Activated CD4-positive, alpha-beta T cell treated with anti-CD3 and anti-CD28 coated beads, Interleukin-2, Interleukin-4, amounts not matched to agents 100 ng/mL and 50 ng/mL, durations not matched to agents 16 hours and 8 hours (primary cell): ENCODE measurements around the gene THAP2.
"Not testable (repeated sequence)": the region's sequence is repeated elsewhere in the genome, so short reads cannot be mapped to it uniquely, and the experiment has no call there.

ENCODE experiments used
- DNase-seq: peaks from one replicate; pipeline ENCODE4 v3.0.0-alpha.2; 2020; ENCODE audit warnings: low spot score

Gene THAP2

GRCh38 chr12:71662849-71663560 is 1.1 kb upstream of the THAP2 start:
- DNase-seq = peak; percentile 78

DNA sequence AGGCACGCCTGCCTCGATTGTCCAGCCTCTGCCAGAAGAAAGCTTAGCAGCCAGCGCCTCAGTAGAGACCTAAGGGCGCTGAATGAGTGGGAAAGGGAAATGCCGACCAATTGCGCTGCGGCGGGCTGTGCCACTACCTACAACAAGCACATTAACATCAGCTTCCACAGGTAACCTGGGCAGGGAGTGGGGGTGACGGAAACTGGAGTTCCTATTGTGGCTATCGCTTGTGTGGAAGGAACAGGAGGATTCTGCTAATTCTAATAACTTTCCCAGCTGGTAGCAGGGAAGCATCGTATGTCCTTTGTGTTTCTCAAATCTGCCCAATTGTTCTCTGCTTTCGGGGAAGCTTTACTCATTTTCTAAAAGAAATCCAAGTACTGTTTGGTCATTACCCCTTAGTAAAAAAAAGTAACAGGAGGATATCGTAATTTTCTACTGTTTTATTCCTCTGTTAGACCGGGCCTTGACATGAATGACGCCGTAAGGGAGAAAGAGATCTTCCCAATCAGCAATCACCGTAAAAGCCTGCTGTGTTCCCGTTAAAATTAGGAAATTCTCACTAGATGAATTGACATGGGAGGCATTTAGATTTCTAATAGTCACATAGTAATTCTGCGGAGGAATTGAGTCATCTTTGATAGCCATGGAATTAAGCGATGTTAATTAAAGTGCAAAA is 449 bp downstream of the THAP2 start:
- no peak for DNase-seq

DNA sequence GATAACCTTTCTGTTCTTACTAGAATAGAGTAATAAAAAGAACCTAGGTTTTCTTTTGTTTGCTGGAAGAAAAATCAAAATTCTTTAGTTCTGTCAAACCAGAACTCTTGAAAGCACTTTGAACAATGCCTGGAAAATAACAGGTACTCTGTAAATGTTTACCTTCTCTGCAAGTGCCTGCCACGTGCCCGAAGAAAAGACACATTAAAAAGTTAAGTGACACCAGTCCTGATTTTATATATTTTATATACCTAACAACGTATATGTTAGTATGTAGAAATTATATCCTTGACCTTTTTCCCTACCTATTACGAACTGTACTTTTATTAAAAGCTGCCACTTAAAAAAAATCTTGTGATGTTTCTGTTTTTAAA is 976 bp downstream of the THAP2 start:
- no peak for DNase-seq

- no peak for DNase-seq
Observed at GRCh38 chr12:71666259-71666658, 2.2 kb downstream of the THAP2 start.

DNA sequence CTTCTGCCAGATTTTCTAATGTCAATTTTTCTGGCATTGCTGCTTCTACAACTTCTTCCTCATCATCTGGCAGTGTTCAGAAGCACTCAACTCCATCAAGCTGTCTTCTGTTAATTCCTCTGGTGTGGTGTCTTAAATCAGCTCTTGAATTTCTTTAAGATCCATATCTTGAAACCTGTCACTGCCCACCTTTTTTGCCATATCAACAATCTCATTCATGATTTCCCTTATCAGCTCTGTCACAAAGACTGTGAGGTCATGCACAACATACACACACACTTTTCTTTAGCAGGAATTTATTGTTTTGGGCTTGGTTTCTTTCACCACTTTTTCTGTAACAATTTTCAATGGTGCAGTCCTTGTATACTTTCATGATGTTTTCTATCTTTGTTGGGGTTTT is 7.2 kb downstream of the THAP2 start:
- no peak for DNase-seq

- DNase-seq = no peak
Observed at GRCh38 chr12:71671816-71672215, 7.7 kb downstream of the THAP2 start.

DNA sequence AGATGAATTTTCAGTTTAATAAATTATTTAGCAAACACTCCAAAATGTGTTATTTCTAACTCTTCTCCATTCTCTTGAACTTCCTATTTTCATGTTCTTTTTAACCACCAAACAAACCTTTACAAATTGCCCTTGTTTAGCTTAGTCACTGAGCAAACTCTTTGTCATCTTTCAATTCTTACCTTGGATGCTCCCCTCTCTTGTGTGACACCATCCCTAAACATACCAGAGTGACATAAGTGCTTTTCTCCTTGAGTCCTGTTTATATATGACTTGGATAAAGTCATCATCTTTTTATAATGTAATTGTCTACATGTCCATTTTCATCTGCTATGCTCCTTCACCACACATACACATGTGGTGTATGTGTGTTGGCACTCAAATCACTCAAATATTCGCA is 18.4 kb downstream of the THAP2 start:
- DNase-seq = no peak

GRCh38 chr12:71683633-71684032 is 19.5 kb downstream of the THAP2 start:
- DNase-seq = no peak

DNA sequence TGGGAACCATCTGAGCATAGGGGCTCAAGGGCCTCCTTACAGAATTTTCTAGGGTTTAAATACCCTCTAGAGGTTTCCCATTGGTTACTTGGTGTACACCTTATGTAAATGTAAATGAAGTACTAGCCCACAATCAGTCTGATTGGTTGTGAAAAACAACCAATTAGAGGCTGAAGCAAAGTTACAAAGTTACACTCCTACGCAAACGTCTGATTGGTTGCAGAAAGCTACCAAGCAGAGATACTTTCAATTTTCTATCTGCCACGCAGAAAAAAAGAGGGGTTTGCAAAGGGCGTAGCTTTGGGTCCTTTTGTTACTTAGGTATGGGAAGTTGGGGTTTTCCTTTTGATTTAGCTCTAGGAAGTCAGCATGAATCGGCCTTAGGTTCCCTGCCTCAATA is 20.0 kb downstream of the THAP2 start:
- DNase-seq = peak; percentile 40

- no peak for DNase-seq
Observed at GRCh38 chr12:71685312-71685906, 21.3 kb downstream of the THAP2 start.

GRCh38 chr12:71685914-71686657 is 22.0 kb downstream of the THAP2 start, which contains the start of gene TMEM19:
TSS of gene TMEM19 (plus strand) at chr12:71686082. CDS start at chr12:71686681, 599 bp downstream.
- peak; percentile 87 for DNase-seq

DNA sequence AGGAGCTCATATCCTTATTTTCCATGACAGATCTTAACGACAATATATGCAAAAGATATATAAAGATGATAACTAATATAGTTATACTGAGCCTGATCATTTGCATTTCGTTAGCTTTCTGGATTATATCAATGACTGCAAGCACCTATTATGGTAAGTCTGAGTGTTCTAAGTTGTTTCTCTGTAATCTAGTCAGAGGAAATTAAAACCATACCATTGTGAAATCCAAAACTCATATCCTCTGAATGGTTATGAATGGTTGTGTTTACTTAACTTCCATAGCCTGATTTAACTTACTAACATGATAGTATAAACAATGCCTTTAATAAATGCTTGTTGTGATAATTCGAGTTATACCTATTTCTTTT is 22.5 kb downstream of the THAP2 start:
- no peak for DNase-seq

- DNase-seq = not testable (repeated sequence)
Observed at GRCh38 chr12:71687172-71687571, 23.1 kb downstream of the THAP2 start.

DNA sequence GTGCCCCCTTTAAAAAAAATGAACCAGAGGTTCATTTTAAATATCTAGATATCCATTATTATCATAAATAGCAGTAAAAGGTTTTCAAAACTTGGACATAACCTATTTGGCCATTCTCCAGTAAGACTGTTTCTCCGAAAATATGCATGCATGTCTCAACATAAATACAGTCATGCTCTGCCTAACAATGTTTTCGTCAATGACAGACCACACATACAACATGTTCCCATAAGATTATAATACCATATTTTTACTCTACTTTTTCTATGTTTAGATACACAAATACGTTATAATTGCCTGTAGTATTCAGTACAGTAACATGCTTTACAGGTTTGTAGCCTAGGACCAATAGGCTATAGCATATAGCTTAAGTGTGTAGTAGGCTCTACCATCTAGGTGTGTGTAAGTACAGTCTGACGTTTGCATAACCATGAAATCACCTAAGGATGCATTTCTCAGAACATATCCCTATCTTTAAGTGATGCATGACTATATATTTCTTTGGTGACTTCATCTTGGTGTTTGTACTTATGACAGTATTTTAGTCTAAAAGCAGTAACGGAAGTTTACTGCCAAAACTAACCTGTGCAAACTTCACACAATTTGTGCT is 25.0 kb downstream of the THAP2 start:
- DNase-seq = no peak

DNA sequence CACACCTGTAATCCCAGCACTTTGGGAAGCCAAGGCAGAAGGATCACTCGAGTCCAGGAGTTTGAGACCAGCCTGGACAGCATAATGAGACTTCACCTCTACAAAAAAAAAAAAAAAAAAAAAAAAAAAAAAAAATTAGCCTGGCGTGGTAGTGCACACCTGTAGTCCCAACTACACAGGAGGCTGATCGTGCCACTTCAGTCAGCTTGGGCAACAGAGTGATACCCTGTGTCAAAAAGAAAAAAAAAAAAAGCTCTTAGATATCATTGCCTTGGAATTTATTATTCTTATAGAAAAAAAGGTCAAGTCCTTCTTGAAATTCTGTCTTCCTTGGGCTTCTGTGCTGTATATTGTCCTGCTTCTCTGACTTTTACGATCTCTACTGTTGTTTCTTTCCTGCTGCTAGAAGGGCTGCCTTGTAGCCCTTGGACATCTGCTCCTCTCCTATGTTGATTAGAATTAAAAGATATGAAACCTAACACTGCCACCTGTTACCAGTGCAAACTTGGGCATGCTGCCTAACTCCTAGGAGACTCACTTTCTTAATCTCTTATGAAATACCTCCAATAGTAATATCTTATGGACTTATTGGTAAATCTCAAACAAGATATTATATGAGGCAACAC is 27.5 kb downstream of the THAP2 start:
- DNase-seq = no peak

GRCh38 chr12:71693126-71693525 is 29.0 kb downstream of the THAP2 start:
- no peak for DNase-seq

- not testable (repeated sequence) for DNase-seq
Observed at GRCh38 chr12:71693651-71694050, 29.6 kb downstream of the THAP2 start.

DNA sequence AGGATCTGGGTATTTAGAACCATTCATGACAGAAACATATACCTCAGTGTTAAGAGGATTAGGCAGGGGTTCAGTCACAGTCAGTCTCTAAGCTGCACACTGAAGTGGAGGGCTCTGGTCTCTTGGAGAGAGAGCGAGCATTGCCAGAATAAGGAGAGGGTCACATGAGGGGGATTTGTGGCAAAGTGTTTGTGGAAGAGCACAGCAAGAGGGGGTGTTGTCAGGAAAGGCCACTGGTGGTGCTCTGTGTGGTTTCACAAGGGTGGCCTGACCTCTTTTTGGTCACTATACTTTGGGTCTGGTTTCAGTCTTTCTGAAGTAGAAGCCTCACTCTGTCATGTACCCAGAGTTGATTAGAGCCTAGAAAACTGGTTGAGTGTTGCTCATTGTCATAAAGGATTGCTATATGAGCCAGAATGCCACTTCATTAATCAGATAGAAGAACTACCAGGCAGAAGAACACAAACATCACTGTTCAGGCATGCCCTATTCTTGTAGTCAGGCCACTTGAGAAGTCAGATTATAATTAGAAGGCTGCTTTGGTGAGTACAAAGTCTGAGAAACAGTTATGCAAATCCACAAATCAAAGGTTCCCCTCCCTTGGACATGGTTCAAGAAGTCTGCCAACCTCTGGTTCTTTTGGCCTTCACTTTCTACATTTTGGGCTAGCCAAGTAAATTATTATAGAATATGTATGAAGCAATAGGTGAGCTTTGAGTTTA is 30.2 kb downstream of the THAP2 start:
- no peak for DNase-seq

GRCh38 chr12:71695782-71696181 is 31.7 kb downstream of the THAP2 start:
- DNase-seq = no peak

DNA sequence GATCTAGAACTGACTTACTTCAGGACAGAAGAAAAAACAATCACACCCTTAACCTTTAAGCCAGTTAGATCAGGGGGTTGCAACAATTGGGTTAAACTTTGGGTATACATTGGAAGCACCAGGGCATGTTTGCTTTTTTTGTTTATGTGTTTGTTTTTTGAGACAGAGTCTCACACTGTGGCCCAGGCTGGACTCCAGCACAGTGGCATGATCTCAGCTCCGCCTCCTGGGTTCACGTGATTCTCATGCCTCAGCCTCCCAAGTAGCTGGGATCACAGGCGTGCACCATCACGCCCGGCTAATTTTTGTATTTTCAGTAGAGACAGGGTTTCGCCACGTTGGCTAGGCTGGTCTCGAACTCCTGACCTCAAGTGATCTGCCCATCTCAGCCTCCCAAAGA is 38.1 kb downstream of the THAP2 start:
- DNase-seq = not testable (repeated sequence)

DNA sequence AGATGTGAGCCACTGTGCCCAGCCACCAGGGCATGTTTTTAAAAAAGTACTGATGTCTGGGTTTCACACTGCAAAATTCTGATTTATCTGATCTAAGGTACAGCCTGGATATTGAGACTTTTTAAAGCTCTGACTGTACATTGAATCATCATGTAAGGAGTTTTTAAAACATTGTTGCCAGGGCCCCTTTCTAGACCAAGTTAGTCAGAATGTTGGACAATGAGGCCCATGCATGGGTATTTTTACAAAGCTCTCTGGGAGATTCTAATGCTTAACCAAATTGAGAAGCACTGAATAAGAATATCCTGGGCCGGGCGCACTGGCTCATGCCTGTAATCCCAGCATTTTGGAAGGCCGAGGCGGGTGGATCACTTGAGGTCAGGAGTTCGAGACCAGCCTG is 38.5 kb downstream of the THAP2 start:
- no peak for DNase-seq
